GM12891 (cell line): Measurements from ENCODE around the gene TH.

Source experiments
- DNase-seq: peaks from one replicate; pipeline ENCODE4 v3.0.0; 2011; ENCODE audit warnings: low spot score; ENCODE audit not compliant: insufficient read length
- FAIRE-seq: peaks from 2 replicates; lab custom pipeline; 2011; peaks lifted over from hg19 to GRCh38; lab: Jason Lieb, UNC
- PAX5 ChIP-seq: IDR thresholded peaks from 2 replicates; pipeline ENCODE4 v1.6.1; 2011; ENCODE audit warnings: low read length, moderate library complexity, mild to moderate bottlenecking; ENCODE audit not compliant: insufficient read depth, severe bottlenecking
- POLR2A ChIP-seq: IDR thresholded peaks from 2 replicates; pipeline ENCODE4 v1.6.1; 2011; ENCODE audit warnings: low read depth, low read length, control low read depth
- POLR2AphosphoS5 ChIP-seq: IDR thresholded peaks from 2 replicates; pipeline ENCODE4 v1.6.1; 2011; ENCODE audit warnings: low read depth, low read length, control low read depth
- POU2F2 ChIP-seq: IDR thresholded peaks from 2 replicates; pipeline ENCODE4 v1.6.1; 2011; ENCODE audit warnings: low read depth, mild to moderate bottlenecking, control low read depth, low read length, moderate library complexity
- SPI1 ChIP-seq: IDR thresholded peaks from 2 replicates; pipeline ENCODE4 v1.6.1; 2011; ENCODE audit warnings: low read depth, low read length, control low read depth
- TAF1 ChIP-seq: IDR thresholded peaks from 2 replicates; pipeline ENCODE4 v1.6.1; 2011; ENCODE audit warnings: low read depth, low read length, control low read depth

TH gene

DNA sequence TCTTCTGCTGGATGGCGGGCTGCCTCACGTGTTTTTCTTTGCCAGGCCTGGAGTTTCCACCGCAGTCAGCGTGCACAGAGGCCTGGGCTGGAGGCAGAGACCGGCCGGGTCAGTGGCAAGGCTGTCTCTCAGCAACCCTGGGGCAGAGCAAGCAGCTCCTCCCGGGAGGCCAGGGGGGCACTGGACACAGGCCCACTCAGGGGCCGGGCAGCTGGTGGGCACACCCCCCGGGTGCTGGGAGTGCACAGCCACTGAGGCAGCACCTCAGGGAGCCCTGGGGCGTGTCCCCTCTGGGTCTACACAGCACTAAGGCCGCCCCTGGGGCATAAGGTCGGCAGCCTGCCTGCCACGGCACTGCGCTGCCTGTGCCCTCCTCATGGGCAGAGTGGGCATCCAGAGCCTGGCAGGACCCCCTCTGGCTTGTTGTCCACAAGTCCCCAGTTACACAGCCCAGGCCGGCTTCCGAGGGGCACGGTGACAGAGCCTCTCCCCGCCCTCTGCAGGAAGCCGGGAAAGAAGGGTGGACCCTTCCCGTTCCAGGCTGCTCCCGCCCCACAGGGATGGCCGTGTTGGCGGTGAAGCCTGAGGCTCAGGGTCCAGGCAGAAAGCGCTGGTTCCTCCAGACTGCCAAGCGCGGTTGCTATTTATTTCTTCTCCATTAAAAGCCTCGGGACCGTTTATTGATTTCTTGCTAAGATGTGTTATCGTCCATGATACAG, 18.5 kb upstream of the TH start:
- DNase-seq (no peak), FAIRE-seq (no peak)
- no peak for TF ChIP-seq SPI1
- TF ChIP-seq POU2F2, result no peak
- no peak for TF ChIP-seq TAF1
- TF ChIP-seq POLR2A, result no peak
- TF ChIP-seq POLR2AphosphoS5, result no peak
- TF ChIP-seq PAX5, result no peak

- no peak for FAIRE-seq
- TF ChIP-seq POU2F2, result no peak
- TF ChIP-seq PAX5, result no peak
- TF ChIP-seq SPI1, result no peak
- TF ChIP-seq TAF1, result no peak
- TF ChIP-seq POLR2AphosphoS5, result no peak
- TF ChIP-seq POLR2A, result no peak
- DNase-seq, result no peak
Measured at GRCh38 chr11:2188745-2189144, 17.1 kb upstream of the TH start.

DNA sequence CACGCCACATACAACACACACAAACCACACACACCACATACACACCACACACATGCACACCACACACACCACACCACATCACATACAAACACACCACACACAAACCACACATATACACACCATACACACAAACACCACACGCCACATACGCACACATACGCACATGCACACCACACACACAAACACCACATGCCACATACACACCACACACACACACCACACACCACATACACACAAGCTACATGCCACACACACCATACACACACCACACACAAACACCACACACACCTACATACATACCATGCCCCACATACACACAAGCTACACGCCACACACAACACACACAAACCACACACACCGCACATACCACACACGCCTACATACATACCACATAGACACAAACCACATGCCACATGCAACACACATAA, 15.7 kb upstream of the TH start:
- DNase-seq (no peak), FAIRE-seq (no peak)
- TF ChIP-seq POU2F2 (no peak), POLR2AphosphoS5 (no peak), SPI1 (no peak), TAF1 (no peak), POLR2A (no peak), PAX5 (no peak)

GRCh38 chr11:2186669-2187279, 15.2 kb upstream of the TH start:
- DNase-seq (peak; percentile 59), FAIRE-seq (no peak)
- TF ChIP-seq TAF1, result no peak
- no peak for TF ChIP-seq SPI1
- no peak for TF ChIP-seq PAX5
- no peak for TF ChIP-seq POLR2AphosphoS5
- TF ChIP-seq POLR2A, result no peak
- TF ChIP-seq POU2F2, result no peak

GRCh38 chr11:2185324-2186085, 13.9 kb upstream of the TH start:
- FAIRE-seq (no peak), DNase-seq (no peak)
- no peak for TF ChIP-seq POLR2AphosphoS5

DNA sequence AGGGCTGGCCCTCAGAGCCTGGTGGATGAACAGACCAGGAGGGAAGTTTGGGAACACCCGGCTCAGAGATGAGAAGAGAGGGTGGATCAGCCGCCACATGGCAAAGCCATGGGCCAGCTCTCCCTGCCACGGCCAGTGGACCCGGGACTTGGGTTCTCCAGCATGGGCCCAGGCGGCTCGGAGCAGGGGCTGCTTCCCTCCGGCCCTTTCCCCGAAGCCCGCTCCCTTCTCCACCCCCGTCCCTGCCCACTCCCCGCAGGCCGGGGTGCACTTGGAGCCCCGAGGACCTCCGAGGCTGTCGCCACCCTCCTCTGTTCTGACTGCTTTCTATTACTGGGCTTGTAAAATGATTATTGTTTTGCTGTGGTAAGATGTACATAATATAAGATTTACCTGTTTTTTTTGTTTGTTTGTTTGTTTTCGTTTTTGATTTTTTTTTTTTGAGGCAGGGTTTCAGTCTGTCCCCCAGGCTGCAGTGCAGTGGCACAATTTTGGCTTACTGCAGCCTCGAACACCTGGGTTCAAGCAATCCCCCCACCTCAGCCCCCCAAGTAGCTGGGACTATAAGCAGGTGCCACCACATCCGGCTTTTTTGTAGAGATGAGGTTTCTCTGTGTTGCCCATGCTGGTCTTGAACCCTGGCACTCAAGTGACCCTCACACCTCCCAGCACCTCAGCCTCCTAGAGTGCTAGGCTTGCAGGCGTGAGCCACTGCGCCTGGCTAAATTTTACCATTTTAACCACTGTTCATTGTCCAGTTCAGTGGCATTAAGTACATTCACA, 11.3 kb upstream of the TH start:
- DNase-seq (no peak), FAIRE-seq (no peak)
- TF ChIP-seq SPI1, result no peak
- TF ChIP-seq TAF1, result no peak
- no peak for TF ChIP-seq POLR2AphosphoS5
- TF ChIP-seq PAX5, result no peak
- no peak for TF ChIP-seq POU2F2
- no peak for TF ChIP-seq POLR2A

DNA sequence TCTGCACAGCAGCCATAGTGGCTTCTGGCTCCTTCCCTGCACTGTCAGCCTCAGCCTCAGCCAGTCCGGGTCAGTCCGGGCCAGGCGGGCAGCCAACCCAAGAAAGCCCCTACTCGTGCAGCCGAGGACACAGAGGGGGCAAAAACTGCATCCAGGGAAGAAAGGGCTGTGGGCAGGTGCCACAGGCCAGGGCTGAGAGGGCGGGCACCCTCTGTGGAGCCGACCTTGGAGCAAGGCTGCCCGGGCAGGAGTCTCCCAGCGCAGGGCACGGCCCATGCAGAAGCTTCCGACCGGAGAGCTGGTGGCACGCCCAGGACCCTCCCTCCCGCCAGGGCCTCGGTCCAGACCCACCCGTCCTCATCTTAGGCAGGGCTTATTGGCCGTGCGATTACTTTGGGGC, 10.5 kb upstream of the TH start:
- TF ChIP-seq POLR2A (no peak), TAF1 (no peak), POLR2AphosphoS5 (no peak), SPI1 (no peak), PAX5 (no peak), POU2F2 (no peak)
- FAIRE-seq, result no peak
- no peak for DNase-seq

DNA sequence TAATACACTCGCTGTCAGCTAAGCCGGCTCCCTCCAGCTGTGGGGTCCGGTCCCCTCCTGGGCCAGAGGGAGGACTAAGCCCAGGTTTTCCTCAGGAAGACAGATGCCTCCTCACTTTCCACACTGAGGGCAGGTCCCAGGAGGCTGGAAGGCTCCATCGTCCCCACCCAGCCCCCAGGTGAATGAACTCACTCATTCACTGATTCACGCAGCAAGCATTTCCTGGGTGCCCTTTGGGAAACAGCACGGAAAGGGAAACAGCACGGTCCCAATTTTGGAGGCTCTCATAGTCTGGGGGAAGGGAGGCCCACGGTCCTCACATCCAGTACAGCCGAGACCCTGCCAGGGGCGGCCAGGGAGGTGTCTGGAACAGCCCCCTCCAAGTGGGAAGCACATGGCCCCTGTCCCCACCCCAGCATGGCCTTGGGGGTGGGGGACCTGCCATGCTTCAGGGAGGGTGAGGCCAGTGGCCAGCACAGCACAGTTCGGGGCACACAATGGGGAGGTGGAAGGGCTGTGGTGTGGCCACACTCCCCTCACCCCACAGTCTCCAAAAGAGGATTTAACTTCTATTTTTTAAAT, 9.3 kb upstream of the TH start:
- TF ChIP-seq POLR2AphosphoS5 (no peak), TAF1 (no peak), PAX5 (no peak), POLR2A (no peak), SPI1 (no peak), POU2F2 (no peak)
- DNase-seq, result no peak
- FAIRE-seq, result no peak

DNA sequence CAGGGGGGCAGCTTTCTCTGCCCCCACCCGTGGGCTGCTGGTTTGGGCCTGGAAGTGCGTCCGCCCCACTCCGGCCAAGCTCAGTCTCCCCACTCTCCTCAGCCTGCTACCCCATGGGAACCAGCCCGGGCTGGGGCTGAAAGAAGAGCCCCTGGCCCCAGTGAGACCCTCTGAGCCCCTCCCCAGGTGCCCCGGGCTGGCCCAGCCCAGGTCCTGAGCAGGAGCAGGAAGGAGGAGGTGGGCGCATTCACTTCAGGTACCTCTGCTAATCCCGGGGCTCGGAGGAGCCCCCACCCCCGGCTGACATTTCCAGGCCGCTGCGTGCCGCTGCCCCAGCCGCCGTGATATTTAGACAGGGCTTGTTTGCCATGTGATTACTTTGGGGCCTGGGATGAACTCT, 8.7 kb upstream of the TH start:
- TF ChIP-seq TAF1 (no peak), SPI1 (no peak)
- DNase-seq, result no peak
- no peak for FAIRE-seq
